ENCODE measurements around the gene CLEC18B.
"Not testable (repeated sequence)": the region's sequence is repeated elsewhere in the genome, so short reads cannot be mapped to it uniquely, and the experiment has no call there.

DNA sequence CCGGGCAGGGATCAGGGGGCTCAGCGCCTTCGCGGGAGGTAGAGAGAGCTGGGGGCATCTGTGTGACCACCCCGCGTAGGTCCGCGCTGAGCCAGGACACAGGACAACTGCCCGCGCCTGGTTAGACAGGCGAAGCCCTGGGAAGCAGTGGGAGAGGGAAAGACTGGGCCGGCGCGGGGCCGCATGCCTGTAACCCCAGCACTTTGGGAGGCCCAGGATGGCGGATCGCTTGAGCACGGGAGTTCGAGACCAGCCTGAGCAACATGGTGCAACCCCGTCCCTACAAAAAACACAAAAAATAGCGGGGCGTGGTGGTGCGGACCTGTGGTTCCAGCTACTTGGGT lies 13.9 kb downstream of the CLEC18B start:
- TF ChIP-seq POLR2A, POLR2AphosphoS5 (IDR thresholded peaks at IDR 0.05): not testable (repeated sequence)

All from transverse colon (tissue), 3 donors.